GM15510 (cell line): ENCODE data around the gene MTAP.

Experiments used
- POLR2A ChIP-seq: IDR thresholded peaks from 3 replicates; pipeline ENCODE4 v1.6.1; 2011; ENCODE audit warnings: borderline replicate concordance; ENCODE audit not compliant: insufficient read length; ENCODE audit errors: extremely low read depth

Gene MTAP

DNA sequence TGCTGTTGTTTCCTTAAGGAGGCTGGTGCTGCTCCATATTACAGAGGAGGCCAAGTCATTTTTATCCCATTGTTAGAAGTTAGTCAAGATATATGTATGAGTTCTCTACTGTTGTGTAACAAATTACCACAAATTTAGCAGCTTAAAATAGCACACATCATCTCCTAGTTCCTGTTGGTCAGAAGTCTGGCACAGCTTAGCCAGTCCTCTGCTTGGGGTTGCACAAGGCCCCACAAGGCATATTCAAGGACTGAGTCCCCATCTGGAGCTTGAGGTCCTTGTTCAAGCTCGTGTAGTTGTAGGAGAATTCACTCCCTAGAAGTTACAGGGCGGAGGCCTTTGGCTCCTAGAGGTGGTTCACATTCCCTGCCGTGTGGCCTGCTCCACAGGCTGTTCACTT lies 14.7 kb downstream of the MTAP start:
- no peak for TF ChIP-seq POLR2A

GRCh38 chr9:21825637-21826036 lies 23.2 kb downstream of the MTAP start:
- TF ChIP-seq POLR2A, result no peak

GRCh38 chr9:21828853-21829410 lies 26.5 kb downstream of the MTAP start:
- TF ChIP-seq POLR2A, result no peak

DNA sequence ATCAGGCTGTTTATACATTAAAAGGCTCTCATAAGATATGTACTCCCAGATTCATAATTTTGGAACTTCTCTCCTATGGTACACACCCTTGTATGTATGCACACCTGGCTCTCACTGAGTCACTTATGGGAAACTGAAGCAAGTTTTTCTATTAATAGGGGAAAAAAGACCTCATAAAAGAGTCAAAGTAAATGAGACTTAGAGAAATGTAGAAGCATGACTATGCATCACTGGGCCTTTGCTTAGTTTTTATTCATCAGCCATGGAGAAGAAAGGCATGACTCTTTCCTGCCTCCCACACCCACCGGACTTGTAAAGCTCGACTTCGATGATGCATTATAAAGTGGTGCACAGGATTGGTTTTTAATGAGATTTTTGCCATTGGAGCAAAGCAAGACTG lies 28.2 kb downstream of the MTAP start:
- no peak for TF ChIP-seq POLR2A

- TF ChIP-seq POLR2A, result no peak
These were observed 29.5 kb downstream of the MTAP start for GRCh38 chr9:21831841-21832509.

DNA sequence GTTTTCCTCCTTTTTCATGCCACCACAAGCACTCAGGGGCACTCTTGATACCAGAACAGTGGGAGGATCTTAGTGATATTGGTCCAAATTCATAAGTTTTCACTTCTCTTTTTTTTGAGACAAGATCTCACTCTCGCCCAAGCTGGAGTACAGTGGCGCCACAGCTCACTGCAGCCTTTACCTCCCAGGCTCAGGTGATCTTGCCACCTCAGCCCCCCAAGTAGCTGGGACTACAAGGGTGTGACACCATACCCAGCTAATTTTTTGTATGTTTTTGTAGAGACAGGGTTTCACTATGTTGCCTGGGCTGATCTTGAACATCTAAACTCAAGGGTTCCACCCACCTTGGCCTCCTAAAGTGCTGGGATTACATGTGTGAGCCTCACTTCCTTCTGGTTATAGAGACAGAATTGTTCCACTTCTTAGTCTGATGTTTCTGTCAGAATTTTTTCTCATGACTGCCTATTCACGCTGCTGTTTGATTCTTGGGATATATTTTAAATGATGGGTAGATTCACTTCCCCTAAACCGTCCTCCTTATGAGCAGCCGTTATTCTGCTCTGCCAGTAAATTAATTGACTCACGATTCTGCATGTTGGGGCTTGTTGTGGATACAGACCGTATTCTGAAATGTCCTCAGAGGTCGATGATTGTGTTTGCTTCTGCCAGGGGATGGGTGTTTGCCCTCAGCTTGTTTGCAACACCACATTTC lies 30.8 kb downstream of the MTAP start:
- TF ChIP-seq POLR2A, result no peak

- no peak for TF ChIP-seq POLR2A
These were observed 32.7 kb downstream of the MTAP start for GRCh38 chr9:21835121-21835520.

- TF ChIP-seq POLR2A, result no peak
These were observed 34.2 kb downstream of the MTAP start for GRCh38 chr9:21836437-21837161.

DNA sequence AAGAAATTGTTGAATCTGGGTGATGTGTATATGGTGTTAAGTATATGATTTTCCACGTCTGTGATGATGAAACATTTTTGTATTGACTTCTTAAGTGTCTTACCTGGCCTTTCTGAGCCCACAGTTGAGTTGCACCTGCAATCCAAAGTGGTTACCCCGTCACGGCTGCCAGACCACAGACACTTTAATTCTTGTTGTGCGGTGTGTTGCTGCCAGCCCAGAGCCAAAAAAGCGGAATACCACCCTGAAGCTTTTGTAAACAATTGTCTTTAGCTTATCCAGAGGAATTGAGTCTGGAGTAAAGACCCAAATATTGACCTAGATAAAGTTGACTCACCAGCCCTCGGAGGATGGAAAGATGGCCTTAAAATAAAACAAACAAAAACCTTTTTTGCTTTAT lies 35.1 kb downstream of the MTAP start:
- no peak for TF ChIP-seq POLR2A

DNA sequence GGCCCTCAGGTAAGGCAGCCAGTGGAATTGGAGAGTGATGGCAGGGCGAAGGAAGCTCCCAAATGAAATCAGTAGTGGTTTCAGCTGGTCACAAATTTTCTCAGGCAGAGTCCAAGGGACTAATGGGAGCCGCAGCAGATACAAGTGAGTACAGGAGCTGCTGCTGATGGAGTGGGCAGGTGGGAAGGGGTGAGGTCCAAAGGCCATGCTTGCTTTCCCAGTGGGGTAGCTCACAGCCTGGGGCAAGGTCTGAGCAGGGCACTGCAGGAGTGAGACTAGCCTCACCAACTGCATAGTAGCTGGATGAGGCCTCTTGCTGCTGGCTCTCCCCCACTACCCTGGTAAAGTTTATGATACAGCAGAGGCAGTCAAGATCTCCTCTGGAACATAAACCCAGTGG lies 38.2 kb downstream of the MTAP start:
- no peak for TF ChIP-seq POLR2A

DNA sequence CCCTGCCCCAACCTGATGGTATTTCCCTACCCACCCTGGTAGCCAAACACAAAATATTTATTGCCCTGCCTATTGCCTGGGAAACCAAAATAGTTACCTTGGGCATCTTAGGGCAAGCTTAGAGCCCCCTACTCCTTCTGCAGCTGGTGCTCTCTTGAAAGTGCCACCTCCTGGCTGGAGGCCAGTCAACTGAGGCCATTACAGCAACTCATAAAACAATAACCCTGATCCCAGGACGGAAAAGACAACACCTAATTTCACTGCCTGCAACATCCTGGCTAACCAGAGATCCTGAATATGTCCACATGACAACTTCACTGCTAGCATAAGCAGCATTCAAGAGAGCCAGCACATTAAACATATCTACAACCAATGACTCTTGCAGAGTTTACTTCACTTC lies 38.7 kb downstream of the MTAP start:
- no peak for TF ChIP-seq POLR2A

- TF ChIP-seq POLR2A, result no peak
These were observed 46.2 kb downstream of the MTAP start for GRCh38 chr9:21848615-21849014.

GRCh38 chr9:21852754-21853153 lies 50.3 kb downstream of the MTAP start:
- TF ChIP-seq POLR2A, result no peak

DNA sequence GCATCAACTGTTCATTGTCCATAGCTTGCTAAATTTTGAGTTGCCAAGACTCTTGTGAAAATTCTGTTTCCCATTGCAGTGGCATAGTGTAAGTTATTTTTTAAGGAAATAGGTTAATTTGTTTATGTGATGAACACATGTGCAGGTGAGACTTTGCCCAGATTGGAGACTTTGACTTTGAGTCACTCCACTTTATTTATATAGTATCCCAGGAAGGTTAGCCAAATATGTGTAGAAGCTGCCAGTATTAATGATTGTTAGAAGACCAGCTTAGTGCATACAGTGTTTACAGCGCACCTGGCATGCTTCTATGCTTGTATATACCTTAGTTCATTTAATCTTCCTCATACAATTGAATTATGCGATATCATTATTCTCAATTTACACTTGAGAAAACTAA lies 51.0 kb downstream of the MTAP start:
- no peak for TF ChIP-seq POLR2A

GRCh38 chr9:21854119-21854518 lies 51.7 kb downstream of the MTAP start:
- no peak for TF ChIP-seq POLR2A
